Fibroblast of the conjunctiva (primary cell): ENCODE results near the gene PPIL4.

Experiments
- DNase-seq: peaks from one replicate; pipeline ENCODE4 v3.0.0-alpha.2; 2010; ENCODE audit warnings: low read depth

PPIL4 gene

DNA sequence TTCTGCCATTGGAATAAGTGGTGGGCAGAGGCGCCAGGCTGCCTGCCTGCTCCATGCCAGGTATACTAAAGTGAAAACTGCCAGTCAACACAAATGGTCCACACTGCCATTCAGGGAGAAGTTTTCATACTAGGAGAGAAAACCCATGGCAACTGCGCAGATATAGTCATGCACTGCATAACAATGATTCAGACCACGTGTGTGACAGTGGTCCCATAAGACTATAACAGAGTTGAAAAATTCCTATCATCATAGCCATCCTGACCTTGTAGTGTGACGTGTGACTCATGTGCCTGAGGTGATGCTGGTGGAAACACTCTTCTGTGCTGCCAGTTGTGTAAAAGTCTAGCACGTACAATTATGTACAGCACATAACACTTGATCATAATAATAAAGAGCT lies 86.1 kb downstream of the PPIL4 start:
- no peak for DNase-seq

DNA sequence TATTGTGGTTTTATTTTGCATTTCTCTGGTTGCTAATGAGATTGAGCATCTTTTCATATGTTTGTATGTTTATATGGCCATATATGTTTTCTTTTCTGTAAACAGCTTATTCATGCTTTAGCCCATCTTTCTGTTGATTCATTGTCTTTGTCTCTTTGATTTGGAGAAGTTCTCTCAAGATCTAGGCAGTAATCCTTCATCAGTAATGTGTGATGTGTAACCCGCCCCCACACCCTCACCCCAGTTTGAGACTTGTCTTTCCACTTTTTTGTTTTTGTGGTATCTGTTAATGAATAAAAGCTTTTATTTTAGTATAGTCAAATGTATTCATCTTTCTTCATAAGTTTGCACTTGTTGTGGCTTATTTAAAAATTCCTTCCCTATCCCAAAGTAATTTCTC lies 87.0 kb downstream of the PPIL4 start:
- DNase-seq = no peak

DNA sequence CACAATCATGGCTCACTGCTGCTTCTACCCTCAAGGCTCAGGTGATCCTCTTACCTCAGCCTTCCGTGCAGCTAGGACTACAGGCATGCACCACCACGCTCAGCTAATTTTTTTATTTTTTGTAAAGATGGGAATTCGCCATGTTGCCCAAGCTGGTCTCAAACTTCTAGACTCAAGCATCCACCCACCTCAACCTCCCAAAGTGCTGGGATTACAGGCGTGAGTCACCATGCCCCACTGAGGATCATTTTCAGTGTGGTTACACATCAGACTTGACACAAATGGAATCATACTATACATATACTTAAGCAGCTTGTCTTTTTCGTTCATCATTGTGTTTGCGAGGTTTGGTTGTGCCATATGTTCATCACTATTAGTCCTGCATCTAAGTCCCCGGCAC lies 87.6 kb downstream of the PPIL4 start:
- DNase-seq = no peak

DNA sequence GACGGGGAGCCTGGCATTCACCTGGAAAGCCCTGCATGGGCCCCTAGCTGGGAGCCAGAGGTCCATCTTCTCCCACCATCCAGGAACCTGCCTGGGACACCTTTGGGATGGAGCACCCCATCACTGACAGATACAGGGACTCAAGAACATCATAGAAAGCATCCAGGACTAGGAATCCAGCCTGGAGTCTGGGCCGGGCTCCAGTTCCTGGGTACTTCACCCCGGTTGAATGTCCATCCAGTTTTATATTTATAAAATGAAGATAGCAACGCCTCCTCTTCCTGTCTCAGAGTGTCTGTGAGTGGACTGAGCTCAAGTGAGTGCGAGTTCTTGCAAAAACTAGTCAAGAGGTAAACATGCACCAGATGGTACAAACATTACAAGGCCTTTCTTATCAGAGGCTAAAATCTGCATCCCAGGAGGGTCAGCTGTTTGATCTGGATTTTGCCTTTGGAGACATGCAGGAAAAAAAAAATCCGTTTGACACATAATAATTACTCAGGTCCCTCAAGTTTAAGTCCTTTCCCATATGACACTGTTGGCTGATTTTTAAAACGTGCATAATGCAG lies 88.4 kb downstream of the PPIL4 start:
- DNase-seq = no peak

DNA sequence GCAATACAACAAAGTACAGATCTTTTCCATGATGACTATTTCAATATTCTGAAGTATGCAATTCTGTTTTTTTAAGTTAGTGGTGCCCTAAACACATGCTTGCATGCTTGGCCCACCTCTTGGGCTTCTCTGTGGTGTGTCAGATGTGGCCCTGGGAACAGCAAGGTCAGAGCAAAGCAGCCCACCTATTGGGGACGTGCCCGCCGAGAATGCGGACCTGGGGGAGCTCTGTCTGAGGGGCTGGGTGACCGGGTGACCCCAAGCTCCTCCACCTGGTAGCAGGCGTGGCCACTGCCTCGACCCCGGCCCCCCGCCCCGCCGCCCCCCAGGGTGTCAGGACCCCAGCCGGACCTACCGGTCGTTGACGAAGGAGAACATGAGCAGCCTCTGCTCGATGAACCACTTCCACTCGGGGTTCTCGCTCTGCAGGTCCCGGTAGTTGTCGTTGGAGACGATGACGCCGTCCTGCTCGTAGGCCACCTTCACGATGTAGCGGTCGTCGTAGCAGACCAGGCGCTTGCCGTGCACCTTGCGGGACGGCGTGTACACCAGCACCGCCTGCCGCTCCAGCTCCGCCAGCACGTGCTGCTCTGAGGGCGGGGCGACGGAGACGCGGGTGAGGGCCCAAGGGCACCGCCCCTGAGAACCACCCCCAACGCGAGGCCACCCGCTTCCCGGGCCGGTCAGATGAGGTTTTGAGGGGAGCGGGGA lies 89.4 kb downstream of the PPIL4 start:
- DNase-seq = no peak

DNA sequence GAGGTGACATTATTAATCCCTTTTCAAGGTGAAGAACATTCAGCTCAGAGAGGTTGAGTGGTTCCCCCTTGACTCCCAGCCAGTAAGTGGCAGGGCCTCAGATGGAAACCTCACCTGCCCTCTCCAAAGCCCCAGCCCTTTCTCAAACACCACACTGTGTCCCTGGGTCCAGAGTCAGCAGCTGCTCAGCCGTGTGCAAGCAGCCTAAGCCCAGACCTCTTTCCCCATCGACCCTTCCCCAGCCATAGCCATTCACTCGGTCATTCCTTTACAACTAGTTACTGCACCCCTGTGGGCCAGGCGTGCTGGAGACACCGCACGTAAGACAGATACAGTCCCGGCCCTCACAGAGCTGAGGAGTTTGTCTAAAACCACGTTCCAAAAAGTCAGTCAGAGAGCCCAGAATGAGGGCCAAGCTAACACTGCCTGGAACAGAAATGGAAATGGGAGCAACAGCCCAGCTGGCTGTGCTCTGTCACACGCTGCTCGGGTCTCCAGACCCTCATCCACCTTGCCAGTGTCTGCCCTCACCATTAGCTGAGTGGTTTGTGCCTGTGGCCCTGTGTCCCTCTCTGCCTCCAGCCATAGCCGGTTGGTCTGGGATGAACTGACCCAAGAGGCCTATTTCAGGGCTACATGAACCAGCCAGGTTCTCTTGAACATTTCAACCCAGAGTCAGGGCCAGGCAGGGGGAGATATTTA lies 90.7 kb downstream of the PPIL4 start:
- no peak for DNase-seq
